K562 (cell line): Measurements from ENCODE around the gene AMER3. TPM values are rescaled to one million over a fixed set of nuclear protein-coding genes. Genes with fewer than 3 reads are reported as not detected.

Experiments
- ATAC-seq: fragments of 200-7000 bp; cut with Tn5 transposase; 3 replicates; pipeline ENCODE4 v1.9.1; 2020; ENCODE audit warnings: moderate library complexity
- BruUV-seq: library from RNA; stranded (reverse); fragments of 400-500 nt; replicated peaks from 2 replicates; lab custom pipeline; 2021; lab: Mats Ljungman, UMichigan
- CTCF ChIA-PET: fragments of 300-600 bp; formaldehyde crosslinking; extraction: SDS; loops from one replicate; lab custom pipeline; 2021; ENCODE audit warnings: low intra/inter-chr PET ratio; lab: Yijun Ruan, JAX
- POLR2A ChIA-PET: fragments of 300-600, 350-650 bp; sonication (Branson Sonifier 250); formaldehyde crosslinking; extraction: SDS; loops from one replicate; lab custom pipeline; 2021; ENCODE audit warnings: antibody characterized with exemption, inconsistent platforms; lab: Yijun Ruan, JAX
- DNase-seq, 4 experiments: peaks; one replicate each; pipeline versions ENCODE4 v3.0.0 to v3.0.0-alpha.2; 2011 to 2018; ENCODE audit warnings: low spot score in 3 of 4, mixed read lengths in 3 of 4; ENCODE audit errors: extremely low read depth in 1 of 4
- FAIRE-seq: peaks from 2 replicates; lab custom pipeline; 2011; peaks lifted over from hg19 to GRCh38; lab: Jason Lieb, UNC
- H2AFZ ChIP-seq: 2 replicates; pipeline ENCODE4 v1.6.0; 2011; ENCODE audit warnings: low read depth, low read length, control low read depth, inconsistent platforms
- H3K27ac ChIP-seq: fragments of 200-600 bp; 3 replicates; pipeline ENCODE4 v1.8.0; 2011; ENCODE audit warnings: low read depth, mild to moderate bottlenecking, control low read depth, inconsistent platforms, low read length, moderate library complexity, mixed read lengths; ENCODE audit errors: extremely low read depth
- H3K27me3 ChIP-seq, 2 experiments: fragments of 300-600 bp in 1 of 2; 2 replicates in 1 of 2; 3 replicates in 1 of 2; pipeline versions ENCODE4 v1.6.0 to v1.8.0; 2011; ENCODE audit warnings: inconsistent platforms in 2 of 2, low read length in 2 of 2, mild to moderate bottlenecking in 1 of 2, mixed read lengths in 1 of 2, moderate library complexity in 1 of 2; ENCODE audit not compliant: control insufficient read depth in 2 of 2, insufficient read depth in 2 of 2
- H3K36me3 ChIP-seq: fragments of 300-600 bp; 3 replicates; pipeline ENCODE4 v1.8.0; 2011; ENCODE audit warnings: mild to moderate bottlenecking, low read length, inconsistent platforms; ENCODE audit not compliant: control insufficient read depth, insufficient read depth
- H3K4me1 ChIP-seq, 2 experiments: fragments of 200-600 bp in 1 of 2; replicated peaks in 1 of 2; 2 replicates in 1 of 2; 3 replicates in 1 of 2; pipeline versions ENCODE4 v1.5.1 to v1.8.0; 2011; ENCODE audit warnings: inconsistent platforms in 2 of 2, low read length in 2 of 2, mild to moderate bottlenecking in 1 of 2, mixed read lengths in 1 of 2, moderate library complexity in 1 of 2; ENCODE audit not compliant: control insufficient read depth in 2 of 2, insufficient read depth in 2 of 2
- H3K4me2 ChIP-seq: 2 replicates; pipeline ENCODE4 v1.6.1; 2011; ENCODE audit warnings: low read length, control low read depth, inconsistent platforms, mixed read lengths; ENCODE audit not compliant: insufficient read depth
- H3K4me3 ChIP-seq: fragments of 200-600 bp; sonication (generic), shearing (Covaris generic); 2 replicates; pipeline ENCODE4 v1.5.1; 2016; ENCODE audit warnings: control low read depth, inconsistent platforms
- H3K79me2 ChIP-seq: fragments of 200-600 bp; 3 replicates; pipeline ENCODE4 v1.8.0; 2011; ENCODE audit warnings: low read length, inconsistent platforms; ENCODE audit not compliant: control insufficient read depth, insufficient read depth
- H3K9ac ChIP-seq, 2 experiments: 2 replicates each; pipeline versions ENCODE4 v1.6.0 to v1.6.1; 2011; ENCODE audit warnings: low read depth in 2 of 2, low read length in 2 of 2, control low read depth in 1 of 2, inconsistent platforms in 1 of 2, mild to moderate bottlenecking in 1 of 2, mixed read lengths in 1 of 2; ENCODE audit not compliant: insufficient read depth in 1 of 2
- H3K9me1 ChIP-seq: one replicate; pipeline ENCODE4 v1.6.0; 2011; ENCODE audit warnings: inconsistent platforms, mild to moderate bottlenecking, low read length, moderate library complexity; ENCODE audit not compliant: control insufficient read depth, insufficient read depth
- H3K9me3 ChIP-seq: replicated peaks from 2 replicates; pipeline ENCODE4 v1.5.1; 2011; ENCODE audit warnings: low read depth, low read length, inconsistent platforms; ENCODE audit not compliant: control insufficient read depth, insufficient read depth
- H4K20me1 ChIP-seq: replicated peaks from 2 replicates; pipeline ENCODE4 v1.6.1; 2011; ENCODE audit warnings: low read length, inconsistent platforms, mixed read lengths; ENCODE audit not compliant: control insufficient read depth, insufficient read depth
- NELFE ChIP-seq: IDR thresholded peaks from 2 replicates; pipeline ENCODE4 v1.6.1; 2011; ENCODE audit warnings: mild to moderate bottlenecking; ENCODE audit not compliant: insufficient read depth, insufficient read length
- NFE2L1 ChIP-seq: fragments of 450-650 bp; IDR thresholded peaks from 2 replicates; pipeline ENCODE4 v1.6.1; 2016; ENCODE audit warnings: missing genetic modification characterization, low read depth, mild to moderate bottlenecking, missing compliant biosample characterization, moderate library complexity, borderline replicate concordance
- PHB ChIP-seq: fragments of 250-450 bp; sonication (Bioruptor Pico); IDR thresholded peaks from 2 replicates; pipeline ENCODE4 v1.5.0; 2021
- ZNF395 ChIP-seq: fragments of 200-800 bp; sonication (Bioruptor generic); IDR thresholded peaks from 2 replicates; pipeline ENCODE4 v1.6.1; 2017; ENCODE audit warnings: missing genetic modification characterization, missing compliant biosample characterization
- ZNF778 ChIP-seq: fragments of 450-650 bp; formaldehyde crosslinking; IDR thresholded peaks from 2 replicates; pipeline ENCODE4 v1.4.0; 2020; ENCODE audit warnings: mild to moderate bottlenecking, moderate library complexity
- WGBS: fragments of 100-300 bp; shearing (Covaris generic); methylation state at CpG from one replicate; pipeline ENCODE4 v1.1.6; 2016; ENCODE audit warnings: low coverage, mixed read lengths; ENCODE audit not compliant: insufficient coverage; ENCODE audit errors: missing lambda C conversion rate; 5-methylcytosine and 5-hydroxymethylcytosine counted together
- in situ Hi-C: fragments of 300-500 bp; cut with MboI; formaldehyde crosslinking; loops from 4 replicates; pipeline ENCODE4 v1.15.0; 2018; ENCODE audit warnings: inconsistent platforms, mixed read lengths
- intact Hi-C: fragments of 100-400 bp; cut with micrococcal nuclease; formaldehyde crosslinking; loops from 2 replicates; pipeline ENCODE4 v1.14.2; 2022
- polyA plus RNA-seq, 8 experiments: library from polyadenylated mRNA; depleted of rRNA in 4 of 8; stranded (reverse) in 5 of 8; unstranded in 3 of 8; fragments of >200 nt; fragmentation: Nextera tagmentation in 2 of 8; fragmentation: Illumina TruSeq in 1 of 8; extraction: Ambion mirVana in 2 of 8; extraction: Trizol in 1 of 8; gene quantifications; 2 replicates each; pipeline versions ENCODE4 v1.2.1 to v1.2.3, GENCODE V29; 2011 to 2014; ENCODE audit warnings: inconsistent platforms in 1 of 8, missing spikeins in 1 of 8
- total RNA-seq, 7 experiments: library from RNA; depleted of rRNA in 6 of 7; stranded (reverse); fragments of >200 nt in 6 of 7; fragmentation: Illumina TruSeq in 2 of 7; extraction: Trizol in 2 of 7; gene quantifications; 2 replicates each; pipeline versions ENCODE4 v1.2.1 to v1.2.3, GENCODE V29; 2011 to 2021; ENCODE audit warnings: low replicate concordance in 1 of 7
- TF ChIP-seq, protein P1 (sequence below): sonication (generic); formaldehyde crosslinking; IDR thresholded peaks from 2 replicates; pipeline ENCODE4 v1.8.0; 2022; ENCODE audit warnings: mild to moderate bottlenecking, missing genetic modification reagents
- TF ChIP-seq, protein P2 (sequence below): fragments of 250-450 bp; sonication (Bioruptor Pico); IDR thresholded peaks from 2 replicates; pipeline ENCODE4 v1.8.0; 2022; ENCODE audit warnings: moderate library complexity, mild to moderate bottlenecking, inconsistent platforms

AMER3 gene
- total and polyA plus RNA-seq, 9 of the 15 experiments (the other 6 are each of a cell fraction or from before 2014, with no cell fraction given), result not detected

DNA sequence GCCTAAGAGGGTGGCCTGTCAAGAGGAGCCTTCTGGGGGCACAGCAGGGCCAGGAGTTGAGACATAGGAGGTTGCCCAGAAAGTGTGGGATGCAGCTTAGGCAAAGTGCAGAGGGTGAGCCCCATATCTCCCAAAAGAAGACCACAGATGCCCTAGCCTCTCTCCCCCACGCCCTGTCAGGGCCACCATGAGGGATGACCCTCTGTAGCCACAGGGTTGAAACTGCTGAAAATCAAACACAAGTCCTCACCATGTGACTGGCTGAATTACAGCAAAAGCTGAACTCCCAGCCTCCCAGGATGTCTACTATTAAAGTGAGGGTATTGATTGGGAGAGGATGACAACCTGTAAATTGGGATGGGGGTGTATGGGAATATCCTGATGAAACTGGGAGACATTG, 44.0 kb downstream of the AMER3 start:
- H4K20me1 ChIP-seq, result no peaks in the 10 kb centered on the region
- DNase-seq (no peak), ATAC-seq (no peak)
- intact Hi-C loops, result no loop called here
- no peaks in the 10 kb centered on the region for H3K36me3 ChIP-seq
- H3K4me2 ChIP-seq, result no peak overlapping the region
- no TSS peak for BruUV-seq
- no peaks in the 10 kb centered on the region for H3K9me1 ChIP-seq
- H3K4me3 ChIP-seq, result no peak overlapping the region
- H3K27ac ChIP-seq, result no peak overlapping the region
- no peak overlapping the region for H3K9ac ChIP-seq
- WGBS, result 0% methylated on average over 1 of the region's 1 CpG
- no peaks in the 10 kb centered on the region for H3K79me2 ChIP-seq
- H3K27me3 ChIP-seq, result peaks cover 0 to 26% of the 10 kb centered on the region in 2 experiments; a peak in 2 of 5 replicates
- peaks cover 0 to 21% of the 10 kb centered on the region in 2 experiments; a peak in 2 of 5 replicates for H3K4me1 ChIP-seq
- POLR2A ChIA-PET, result interaction anchor here (0.7 kb wide), 1 partner anchor 71 kb away, joined by 3 read pairs; no protein-coding TSS in a partner anchor
- TF ChIP-seq PHB (CRISPR knock-in tag), result no peak
- TF ChIP-seq, protein P1, sequence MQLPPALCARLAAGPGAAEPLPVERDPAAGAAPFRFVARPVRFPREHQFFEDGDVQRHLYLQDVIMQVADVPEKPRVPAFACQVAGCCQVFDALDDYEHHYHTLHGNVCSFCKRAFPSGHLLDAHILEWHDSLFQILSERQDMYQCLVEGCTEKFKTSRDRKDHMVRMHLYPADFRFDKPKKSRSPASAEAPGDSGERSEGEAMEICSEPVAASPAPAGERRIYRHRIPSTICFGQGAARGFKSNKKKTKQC (CRISPR knock-in tag), result no peak
- no peak for TF ChIP-seq ZNF778 (CRISPR knock-in tag)
- TF ChIP-seq, protein P2, sequence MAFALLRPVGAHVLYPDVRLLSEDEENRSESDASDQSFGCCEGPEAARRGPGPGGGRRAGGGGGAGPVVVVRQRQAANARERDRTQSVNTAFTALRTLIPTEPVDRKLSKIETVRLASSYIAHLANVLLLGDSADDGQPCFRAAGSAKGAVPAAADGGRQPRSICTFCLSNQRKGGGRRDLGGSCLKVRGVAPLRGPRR (CRISPR knock-in tag), result no peak
- TF ChIP-seq NELFE, result no peak
- TF ChIP-seq ZNF395, result no peak
- TF ChIP-seq NFE2L1 (tag), result no peak
- TF ChIP-seq, all 486 proteins: peak for 0
- in situ Hi-C loops, result no loop called here
- Histone ChIP-seq H2AFZ (no peak overlapping the region), H3K9me3 (no peaks in the 10 kb centered on the region)
- CTCF ChIA-PET, result interaction anchor here (0.7 to 3.0 kb wide), 3 partner anchors 36 to 121 kb away, joined by 3 to 18 read pairs (median 14); no protein-coding TSS in a partner anchor
- no peak for FAIRE-seq
